ENCODE measurements around the gene HSPA12B. TPM values are rescaled to one million over a fixed set of nuclear protein-coding genes. Genes with fewer than 3 reads are reported as not detected.

The HSPA12B gene
- total and polyA plus RNA-seq, 9 of the 15 experiments (the other 6 are each of a cell fraction or from before 2014, with no cell fraction given) = 0.03 to 0.07 TPM; not detected in 7

- TF ChIP-seq ZNF134 (CRISPR knock-in tag; conservative IDR thresholded peaks at IDR 0.05) (no peak), ATF4 (CRISPR knock-in tag; IDR thresholded peaks at IDR 0.05) (no peak), E2F1 (CRISPR knock-in tag; IDR thresholded peaks at IDR 0.05) (no peak), FIP1L1 (IDR thresholded peaks at IDR 0.05; ENCODE audit: low read depth, low read length, poor library complexity, severe bottlenecking) (peak; percentile 50), CUX1 (CRISPR knock-in tag; IDR thresholded peaks at IDR 0.05) (no peak), BCL6 (CRISPR knock-in tag; IDR thresholded peaks at IDR 0.05) (no peak), NR1H2 (CRISPR knock-in tag; IDR thresholded peaks at IDR 0.05) (0 out of 2 replicates have a peak, but pooled peaks have one; percentile 57), ELF4 (CRISPR knock-in tag; IDR thresholded peaks at IDR 0.05) (no peak), TFAP4 (CRISPR knock-in tag; IDR thresholded peaks at IDR 0.05; ENCODE audit: borderline replicate concordance) (peak; percentile 38; the same call in 1 of the 2 replicates), ZNF77 (CRISPR knock-in tag; IDR thresholded peaks at IDR 0.05) (no peak), RERE (CRISPR knock-in tag; IDR thresholded peaks at IDR 0.05; ENCODE audit: borderline replicate concordance) (no peak), NELFE (IDR thresholded peaks at IDR 0.05; ENCODE audit: insufficient read depth, insufficient read length) (no peak)
These were observed 53.0 kb downstream of the HSPA12B start (continued) for GRCh38 chr20:3785240-3786125.

Measured in K562 (cell line).